H1 (cell line): ENCODE data around the gene CNKSR2. TPM values are rescaled to one million over a fixed set of nuclear protein-coding genes. Genes with fewer than 3 reads are reported as not detected.

Source experiments
- CTCF ChIA-PET: fragments of 300-600 bp; sonication (Branson Sonifier 250); formaldehyde crosslinking; loops from one replicate; lab custom pipeline; 2021; ENCODE audit not compliant: partially characterized antibody; lab: Charles Lee
- POLR2A ChIA-PET: fragments of 300-600 bp; sonication (Branson Sonifier 250); formaldehyde crosslinking; loops from one replicate; lab custom pipeline; 2021; ENCODE audit warnings: inconsistent platforms; ENCODE audit not compliant: partially characterized antibody; lab: Charles Lee
- DNase-seq, 2 experiments: peaks; one replicate each; pipeline versions ENCODE4 v3.0.0 to v3.0.0-alpha.2; 2010 to 2022; ENCODE audit warnings: low spot score in 2 of 2, low read depth in 1 of 2, mixed read lengths in 1 of 2
- FAIRE-seq: peaks from 2 replicates; lab custom pipeline; 2011; peaks lifted over from hg19 to GRCh38; lab: Jason Lieb, UNC
- H2AFZ ChIP-seq: 2 replicates; pipeline ENCODE4 v1.8.1; 2012; ENCODE audit warnings: low read length, inconsistent platforms
- H2AK5ac ChIP-seq: 2 replicates; pipeline ENCODE4 v1.6.1; 2013; ENCODE audit warnings: low read depth, low read length
- H2BK120ac ChIP-seq: replicated peaks from 2 replicates; pipeline ENCODE3; 2013; ENCODE audit warnings: low read depth, low read length, inconsistent platforms
- H2BK12ac ChIP-seq: 2 replicates; pipeline ENCODE4 v1.6.1; 2013; ENCODE audit warnings: low read depth, low read length
- H2BK15ac ChIP-seq: 2 replicates; pipeline ENCODE4 v1.6.1; 2013; ENCODE audit warnings: low read length
- H2BK20ac ChIP-seq: 2 replicates; pipeline ENCODE4 v1.6.1; 2013; ENCODE audit warnings: low read length
- H2BK5ac ChIP-seq: 2 replicates; pipeline ENCODE4 v1.6.1; 2013; ENCODE audit warnings: low read depth, low read length
- H3K14ac ChIP-seq: 2 replicates; pipeline ENCODE4 v1.6.1; 2013; ENCODE audit warnings: inconsistent platforms; ENCODE audit not compliant: insufficient read length
- H3K18ac ChIP-seq: 2 replicates; pipeline ENCODE4 v1.6.1; 2013; ENCODE audit warnings: low read length; ENCODE audit errors: extremely low read depth
- H3K23ac ChIP-seq: 2 replicates; pipeline ENCODE4 v1.6.1; 2013; ENCODE audit warnings: inconsistent platforms; ENCODE audit not compliant: insufficient read length
- H3K23me2 ChIP-seq: 2 replicates; pipeline ENCODE4 v1.6.1; 2013; ENCODE audit warnings: low read depth, low read length
- H3K27ac ChIP-seq: 2 replicates; pipeline ENCODE4 v1.6.1; 2011; ENCODE audit warnings: low read depth, low read length, inconsistent platforms
- H3K27me3 ChIP-seq, 4 experiments: replicated peaks in 1 of 4; 1 replicate in 1 of 4; 2 replicates in 3 of 4; pipeline versions ENCODE4 v1.6.1 to v1.8.1; 2011 to 2013; ENCODE audit warnings: low read length in 3 of 4, mild to moderate bottlenecking in 3 of 4, inconsistent platforms in 2 of 4, mixed read lengths in 2 of 4, moderate library complexity in 1 of 4; ENCODE audit not compliant: control insufficient read depth in 3 of 4, insufficient read depth in 3 of 4; ENCODE audit errors: extremely low read depth in 1 of 4
- H3K36me3 ChIP-seq, 4 experiments: 2 replicates each; pipeline versions ENCODE4 v1.6.1 to v1.8.1; 2011 to 2013; ENCODE audit warnings: mild to moderate bottlenecking in 4 of 4, low read length in 3 of 4, moderate library complexity in 2 of 4, control low read depth in 1 of 4, inconsistent platforms in 1 of 4; ENCODE audit not compliant: insufficient read depth in 4 of 4, control insufficient read depth in 2 of 4
- H3K4ac ChIP-seq: replicated peaks from 2 replicates; pipeline ENCODE3; 2013; ENCODE audit warnings: low read length, low read depth, mixed read lengths, inconsistent platforms; ENCODE audit not compliant: insufficient read length
- H3K4me1 ChIP-seq, 4 experiments: replicated peaks in 1 of 4; 1 replicate in 1 of 4; 2 replicates in 3 of 4; pipeline versions ENCODE4 v1.6.1 to v1.8.1; 2011 to 2013; ENCODE audit warnings: low read length in 3 of 4, inconsistent platforms in 2 of 4, mixed read lengths in 1 of 4; ENCODE audit not compliant: insufficient read depth in 4 of 4, control insufficient read depth in 3 of 4
- H3K4me2 ChIP-seq, 2 experiments: 2 replicates each; pipeline versions ENCODE4 v1.6.1 to v1.8.1; 2011 to 2013; ENCODE audit warnings: low read depth in 2 of 2, low read length in 2 of 2, control low read depth in 1 of 2, inconsistent platforms in 1 of 2, mild to moderate bottlenecking in 1 of 2; ENCODE audit not compliant: insufficient read depth in 1 of 2
- H3K4me3 ChIP-seq, 4 experiments: fragments of 200-600, 300-600 bp in 1 of 4; sonication (generic), shearing (Covaris generic), sonication (Bioruptor Twin) in 1 of 4; 2 replicates each; pipeline versions ENCODE4 v1.5.1 to v1.8.1; 2011 to 2016; ENCODE audit warnings: low read length in 4 of 4, low read depth in 3 of 4, control low read depth in 2 of 4, inconsistent platforms in 2 of 4, mild to moderate bottlenecking in 2 of 4, mixed read lengths in 1 of 4, moderate library complexity in 1 of 4; ENCODE audit not compliant: insufficient read depth in 2 of 4; ENCODE audit errors: extremely low read depth in 1 of 4
- H3K56ac ChIP-seq: replicated peaks from 2 replicates; pipeline ENCODE3; 2013; ENCODE audit warnings: low read depth, mild to moderate bottlenecking, mixed read lengths, low read length, inconsistent platforms; ENCODE audit not compliant: insufficient read length
- H3K79me1 ChIP-seq: 2 replicates; pipeline ENCODE4 v1.6.1; 2013; ENCODE audit warnings: low read depth, low read length, control low read depth
- H3K79me2 ChIP-seq, 2 experiments: 2 replicates each; pipeline versions ENCODE4 v1.6.1 to v1.8.1; 2012 to 2013; ENCODE audit warnings: low read length in 2 of 2, mild to moderate bottlenecking in 2 of 2, inconsistent platforms in 1 of 2; ENCODE audit not compliant: insufficient read depth in 2 of 2, control insufficient read depth in 1 of 2
- H3K9ac ChIP-seq, 4 experiments: replicated peaks in 1 of 4; 1 replicate in 1 of 4; 2 replicates in 3 of 4; pipeline versions ENCODE4 v1.6.1 to v1.8.1; 2011 to 2013; ENCODE audit warnings: low read depth in 3 of 4, low read length in 3 of 4, control low read depth in 2 of 4, mild to moderate bottlenecking in 2 of 4, moderate library complexity in 2 of 4, inconsistent platforms in 1 of 4; ENCODE audit errors: extremely low read depth in 1 of 4
- H3K9me3 ChIP-seq, 2 experiments: 2 replicates each; pipeline versions ENCODE4 v1.6.1 to v1.8.1; 2012 to 2013; ENCODE audit warnings: mild to moderate bottlenecking in 2 of 2, moderate library complexity in 2 of 2, control low read depth in 1 of 2, inconsistent platforms in 1 of 2, low read depth in 1 of 2, low read length in 1 of 2, mixed read lengths in 1 of 2; ENCODE audit not compliant: insufficient read depth in 2 of 2
- H4K20me1 ChIP-seq, 2 experiments: replicated peaks in 1 of 2; 2 replicates each; pipeline versions ENCODE3 to v1.8.1; 2011 to 2013; ENCODE audit warnings: inconsistent platforms in 2 of 2, low read length in 2 of 2, mild to moderate bottlenecking in 1 of 2; ENCODE audit not compliant: insufficient read depth in 2 of 2, control insufficient read depth in 1 of 2
- H4K5ac ChIP-seq: 2 replicates; pipeline ENCODE4 v1.6.1; 2013; ENCODE audit warnings: low read length, low read depth, mixed read lengths, inconsistent platforms; ENCODE audit not compliant: insufficient read length
- H4K8ac ChIP-seq: 2 replicates; pipeline ENCODE4 v1.8.0; 2013; ENCODE audit warnings: mild to moderate bottlenecking, moderate library complexity, low read length, inconsistent platforms; ENCODE audit not compliant: insufficient read depth; ENCODE audit errors: extremely low read depth
- H4K91ac ChIP-seq: replicated peaks from 2 replicates; pipeline ENCODE3; 2013; ENCODE audit warnings: low read length, mixed read lengths, inconsistent platforms; ENCODE audit not compliant: insufficient read length
- BACH1 ChIP-seq: IDR thresholded peaks from 2 replicates; pipeline ENCODE4 v1.6.1; 2012; ENCODE audit warnings: low read length, improper control_type of control experiment
- E2F6 ChIP-seq: IDR thresholded peaks from 2 replicates; pipeline ENCODE4 v1.6.1; 2012; ENCODE audit warnings: inconsistent platforms
- MAFK ChIP-seq: IDR thresholded peaks from 2 replicates; pipeline ENCODE4 v1.6.1; 2012; ENCODE audit warnings: low read depth, mild to moderate bottlenecking, improper control_type of control experiment, low read length
- NRF1 ChIP-seq: IDR thresholded peaks from 2 replicates; pipeline ENCODE4 v1.6.1; 2011; ENCODE audit warnings: mild to moderate bottlenecking, low read depth, low read length, improper control_type of control experiment
- POLR2AphosphoS5 ChIP-seq: IDR thresholded peaks from 2 replicates; pipeline ENCODE4 v1.6.1; 2011; ENCODE audit warnings: low read depth, low read length
- POU5F1 ChIP-seq: IDR thresholded peaks from 2 replicates; pipeline ENCODE4 v1.6.1; 2011; ENCODE audit warnings: low read depth, mild to moderate bottlenecking, low read length, moderate library complexity
- RBBP5 ChIP-seq: IDR thresholded peaks from 2 replicates; pipeline ENCODE4 v1.7.1; 2012; ENCODE audit warnings: low read depth, mild to moderate bottlenecking, inconsistent platforms, low read length, moderate library complexity, borderline replicate concordance
- SIN3A ChIP-seq, 2 experiments: IDR thresholded peaks in 1 of 2; conservative IDR thresholded peaks in 1 of 2; 2 replicates each; pipeline ENCODE4 v1.6.1; 2011 to 2012; ENCODE audit warnings: low read length in 2 of 2, improper control_type of control experiment in 1 of 2, low read depth in 1 of 2, mild to moderate bottlenecking in 1 of 2
- SUZ12 ChIP-seq: fragments of 200-600 bp; sonication (generic); IDR thresholded peaks from 2 replicates; pipeline ENCODE4 v1.6.1; 2012; ENCODE audit warnings: mild to moderate bottlenecking, inconsistent platforms, low read length, moderate library complexity, mixed read lengths
- TCF12 ChIP-seq: IDR thresholded peaks from 2 replicates; pipeline ENCODE4 v1.6.1; 2011; ENCODE audit warnings: low read depth, mild to moderate bottlenecking, low read length
- WGBS, 2 experiments: shearing (Covaris generic) in 1 of 2; methylation state at CpG; one replicate each; pipeline versions ENCODE4 v1.1.6 to v1.1.7; 2013 to 2015; ENCODE audit warnings: low lambda C conversion rate in 2 of 2, mixed read lengths in 2 of 2, inconsistent platforms in 1 of 2, low coverage in 1 of 2, missing lambda C conversion rate in 1 of 2; ENCODE audit not compliant: insufficient replicate concordance in 2 of 2, insufficient coverage in 1 of 2, insufficient read length in 1 of 2; ENCODE audit errors: extremely low coverage in 1 of 2, missing lambda C conversion rate in 1 of 2; 5-methylcytosine and 5-hydroxymethylcytosine counted together
- polyA plus RNA-seq, 7 experiments: library from polyadenylated mRNA; depleted of rRNA in 3 of 7; stranded (reverse) in 5 of 7; unstranded in 2 of 7; fragments of >200 nt in 5 of 7; fragments of 200-250 nt in 2 of 7; gene quantifications; 1 replicate in 5 of 7; 2 replicates in 1 of 7; 4 replicates in 1 of 7; pipeline versions ENCODE4 v1.2.1 to v1.2.3, GENCODE V29; 2011 to 2013; ENCODE audit warnings: missing spikeins in 2 of 7, mixed read lengths in 2 of 7
- total RNA-seq: library from RNA; stranded (reverse); fragmentation: NEBNext Ultra II Directional; extraction: Animal tissue kit (Norgen Biotek cat#: 25700); gene quantifications from 2 replicates; pipeline ENCODE4 v1.2.1, GENCODE V29; 2021

Gene CNKSR2
- total and polyA plus RNA-seq, 2 of the 8 experiments (the other 6 are each of a cell fraction or from before 2014, with no cell fraction given) = 5.5 to 16.3 TPM

GRCh38 chrX:21412029-21412428 is 37.8 kb downstream of the CNKSR2 start:
- H2BK120ac ChIP-seq = no peak overlapping the region
- H3K36me3 ChIP-seq = no peaks in the 10 kb centered on the region
- DNase-seq (no peak), FAIRE-seq (no peak)
- no peak overlapping the region for H2BK5ac ChIP-seq
- H3K14ac ChIP-seq = no peak overlapping the region
- no peak overlapping the region for H2AK5ac ChIP-seq
- H3K23ac ChIP-seq = no peak overlapping the region
- CTCF ChIA-PET = no interaction called here
- H3K4me3 ChIP-seq = no peak overlapping the region
- H3K56ac ChIP-seq = no peak overlapping the region
- H4K91ac ChIP-seq = no peak overlapping the region
- H3K9ac ChIP-seq = no peak overlapping the region
- no peak overlapping the region for H2BK20ac ChIP-seq
- H3K27me3 ChIP-seq = no peaks in the 10 kb centered on the region
- TF ChIP-seq POU5F1 (no peak), E2F6 (no peak), RBBP5 (no peak), TCF12 (no peak), MAFK (no peak), NRF1 (no peak), SUZ12 (no peak), SIN3A (conservative IDR thresholded peaks at IDR 0.05 in 1 of 2, IDR thresholded peaks at IDR 0.05 in 1 of 2; ENCODE audit: low read depth in 1 of 2, low read length in 2 of 2) (no peak), BACH1 (no peak), POLR2AphosphoS5 (no peak)
- 82% methylated on average over 2 of the region's 3 CpGs; no CpG with 5 or more reads in 1 of the 2 experiments for WGBS, 2 experiments
- no peak overlapping the region for H3K4me2 ChIP-seq
- H4K20me1 ChIP-seq = no peaks in the 10 kb centered on the region
- no peak overlapping the region for H2BK15ac ChIP-seq
- no peak overlapping the region for H3K18ac ChIP-seq
- H3K9me3 ChIP-seq = no peaks in the 10 kb centered on the region
- H3K4me1 ChIP-seq = peaks cover 0 to 3% (median 0%) of the 10 kb centered on the region in 4 experiments; a peak in 2 of 7 replicates
- no peak overlapping the region for H3K4ac ChIP-seq
- H3K23me2 ChIP-seq = no peaks in the 10 kb centered on the region
- H4K8ac ChIP-seq = no peak overlapping the region
- no peak overlapping the region for H3K27ac ChIP-seq
- no peak overlapping the region for H2BK12ac ChIP-seq
- peaks cover 0 to 26% of the 10 kb centered on the region in 2 experiments; a peak in 2 of 4 replicates for H3K79me2 ChIP-seq
- no peak overlapping the region for H2AFZ ChIP-seq
- H3K79me1 ChIP-seq = no peaks in the 10 kb centered on the region
- no peak overlapping the region for H4K5ac ChIP-seq
- POLR2A ChIA-PET = no interaction called here
